Effector memory CD8-positive, alpha-beta T cell (primary cell): Measurements from ENCODE around the gene WRAP73.

Experiments used
- ATAC-seq: fragments of 150-1000 bp; cut with Tn5 transposase; replicated peaks from 2 replicates; pipeline ENCODE4 v1.10.0; 2021; ENCODE audit warnings: mild to moderate bottlenecking, moderate library complexity
- DNase-seq, 3 experiments: peaks; one replicate each; pipeline ENCODE4 v3.0.0; 2021
- H3K27ac Mint-ChIP-seq, 2 donors: one replicate each; pipeline ENCODE4 v1.8.0; 2022; ENCODE audit warnings: mild to moderate bottlenecking in 2 of 2, mixed read lengths in 2 of 2, moderate library complexity in 2 of 2
- H3K27me3 Mint-ChIP-seq, 2 donors: one replicate each; pipeline ENCODE4 v1.8.0; 2022; ENCODE audit warnings: mixed read lengths in 2 of 2
- H3K36me3 Mint-ChIP-seq: one replicate; pipeline ENCODE4 v1.8.0; 2022; ENCODE audit warnings: mild to moderate bottlenecking, moderate library complexity, mixed read lengths; ENCODE audit not compliant: insufficient read depth
- H3K4me1 Mint-ChIP-seq, 2 donors: one replicate each; pipeline ENCODE4 v1.8.0; 2022; ENCODE audit warnings: low read depth in 2 of 2, mixed read lengths in 2 of 2
- H3K4me3 Mint-ChIP-seq, 2 donors: one replicate each; pipeline ENCODE4 v1.8.0; 2022; ENCODE audit warnings: mild to moderate bottlenecking in 2 of 2, mixed read lengths in 2 of 2, moderate library complexity in 2 of 2
- H3K9me3 Mint-ChIP-seq, 2 donors: one replicate each; pipeline ENCODE4 v1.8.0; 2022; ENCODE audit warnings: mixed read lengths in 2 of 2

WRAP73 gene

DNA sequence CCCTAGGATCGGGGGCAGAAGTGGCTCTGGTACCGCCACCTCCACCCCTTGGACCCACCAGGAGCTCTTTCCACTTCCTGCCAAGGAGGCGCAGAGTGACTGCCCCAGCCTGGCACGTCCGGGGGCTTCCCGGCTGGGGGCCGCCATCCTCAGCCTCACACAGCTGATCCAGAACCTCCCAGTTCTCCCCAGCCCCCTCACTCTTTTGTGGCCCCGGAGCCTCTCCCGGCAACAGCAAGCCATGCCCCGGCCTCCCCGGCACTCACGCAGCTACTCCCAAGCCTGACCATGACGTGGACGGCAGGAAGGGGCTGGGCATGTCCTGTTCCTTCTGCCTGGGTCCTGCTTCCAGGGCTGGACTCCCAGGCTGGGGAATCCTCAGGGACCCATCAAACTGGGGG is 19.5 kb upstream of the WRAP73 start:
- DNase-seq = no peak
- peaks cover 19 to 71% of the 10 kb centered on the region in 2 donors for H3K27me3 Mint-ChIP-seq

DNA sequence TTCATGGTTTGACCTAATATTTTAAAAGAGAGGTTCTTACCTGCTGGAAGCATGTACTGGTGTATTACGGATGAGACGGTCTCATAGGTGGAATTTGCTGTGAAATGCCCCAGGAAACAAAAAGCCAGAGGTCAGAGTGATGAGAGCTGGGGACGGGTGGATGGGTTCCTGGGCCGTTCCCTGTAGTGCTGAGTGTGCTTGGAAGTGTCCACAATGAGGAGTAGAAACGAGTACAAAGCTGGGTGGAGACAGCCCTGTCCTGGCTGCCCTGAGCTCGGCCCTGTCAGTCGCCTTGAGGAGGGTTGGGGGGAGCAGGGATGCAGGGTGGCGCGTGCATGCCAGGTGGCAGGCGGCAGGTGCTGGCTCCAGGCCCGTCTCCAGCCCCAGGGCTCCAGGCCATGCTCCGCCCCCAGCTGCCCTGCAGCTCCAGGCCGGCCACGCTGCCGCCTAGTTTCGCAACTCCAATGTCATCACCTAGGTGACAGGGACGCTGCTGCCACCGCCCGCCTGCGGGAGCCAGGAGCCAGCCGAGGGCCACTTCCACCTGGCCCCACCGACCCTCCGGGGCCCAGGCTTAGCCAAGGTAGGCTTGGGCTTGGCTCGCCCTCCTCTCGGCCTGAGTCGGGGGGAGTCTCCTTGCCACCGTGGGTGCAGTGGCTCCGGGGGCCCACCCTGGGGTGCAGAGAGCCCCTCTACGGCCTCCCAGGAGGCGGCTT is 18.8 kb upstream of the WRAP73 start:
- H3K4me1 Mint-ChIP-seq = peaks cover 8 to 9% of the 10 kb centered on the region in 2 donors

More for the DNA sequence above, 19.5 kb upstream of the WRAP73 start:
- peaks cover 8 to 10% of the 10 kb centered on the region in 2 donors for H3K4me1 Mint-ChIP-seq
- ATAC-seq = no peak
- H3K4me3 Mint-ChIP-seq = no peak overlapping the region
- no peaks in the 10 kb centered on the region for H3K36me3 Mint-ChIP-seq
- no peak overlapping the region for H3K27ac Mint-ChIP-seq
- H3K9me3 Mint-ChIP-seq = no peaks in the 10 kb centered on the region

DNA sequence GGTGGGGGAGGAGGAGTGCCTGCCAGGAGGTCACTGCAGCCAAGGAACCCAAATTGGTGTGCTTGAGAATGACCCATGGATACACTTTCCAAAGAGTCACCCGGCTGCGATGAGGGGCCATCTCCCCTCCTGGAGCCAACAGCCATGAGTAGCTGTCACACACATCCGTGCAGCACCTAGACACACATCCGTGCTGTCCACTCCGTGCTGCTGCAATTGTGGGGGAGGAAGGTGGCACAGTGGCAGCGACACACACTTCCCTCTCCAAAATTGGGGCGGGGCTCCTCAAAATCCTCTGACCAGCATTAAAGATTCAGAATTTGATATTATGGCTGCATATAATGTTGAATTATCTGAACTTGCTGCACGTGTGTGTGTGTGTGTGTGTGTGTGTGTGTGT is 18.2 kb upstream of the WRAP73 start:
- Mint-ChIP-seq H3K4me1 (peaks cover 2 to 3% of the 10 kb centered on the region in 2 donors), H3K27ac (no peak overlapping the region), H3K36me3 (no peaks in the 10 kb centered on the region), H3K4me3 (no peak overlapping the region), H3K9me3 (no peaks in the 10 kb centered on the region), H3K27me3 (peaks cover 16 to 64% of the 10 kb centered on the region in 2 donors)
- DNase-seq (no peak), ATAC-seq (no peak)

More for the DNA sequence above, 18.8 kb upstream of the WRAP73 start:
- Mint-ChIP-seq H3K9me3 (no peaks in the 10 kb centered on the region), H3K36me3 (no peaks in the 10 kb centered on the region), H3K4me3 (no peak overlapping the region), H3K27ac (no peak overlapping the region), H3K27me3 (peaks cover 19 to 69% of the 10 kb centered on the region in 2 donors)
- ATAC-seq (no peak), DNase-seq (no peak)

DNA sequence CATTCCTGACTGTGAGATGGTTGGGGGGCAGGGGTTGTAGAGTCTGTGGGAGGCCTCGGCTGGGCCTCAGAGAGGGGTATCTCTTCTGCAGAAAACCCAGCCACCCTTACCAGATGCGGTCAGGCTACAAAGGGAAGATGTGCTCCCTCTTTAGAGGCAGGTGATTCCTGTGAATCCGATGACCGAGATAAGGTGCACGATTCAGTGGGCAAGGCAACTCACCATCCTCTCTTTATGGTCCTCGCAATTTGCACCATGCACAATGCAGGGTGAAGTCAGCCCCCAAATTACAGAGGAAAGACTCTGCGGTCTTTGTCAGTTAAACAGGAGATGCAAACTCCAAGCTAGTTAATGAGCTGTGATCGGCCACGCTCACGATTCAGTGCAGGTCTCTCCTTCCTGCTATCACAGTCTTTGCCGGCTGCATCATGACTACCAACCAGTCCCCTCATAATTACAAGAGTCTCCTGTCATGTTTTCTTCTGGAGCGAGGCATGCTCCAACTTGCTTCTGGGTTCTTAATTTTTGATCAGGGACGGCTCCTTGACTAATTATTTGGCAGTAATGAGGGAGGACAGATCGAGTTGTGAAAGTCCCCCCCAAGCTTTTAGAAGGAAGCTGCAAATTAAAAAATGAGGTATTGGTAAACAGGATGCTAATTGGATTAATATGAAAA is 14.9 kb upstream of the WRAP73 start:
- no peaks in the 10 kb centered on the region for H3K9me3 Mint-ChIP-seq
- no peaks in the 10 kb centered on the region for H3K36me3 Mint-ChIP-seq
- ATAC-seq (no peak), DNase-seq (no peak)
- no peak overlapping the region for H3K4me3 Mint-ChIP-seq
- no peak overlapping the region for H3K27ac Mint-ChIP-seq
- peaks cover 12 to 44% of the 10 kb centered on the region in 2 donors for H3K27me3 Mint-ChIP-seq
- H3K4me1 Mint-ChIP-seq = no peaks in the 10 kb centered on the region

DNA sequence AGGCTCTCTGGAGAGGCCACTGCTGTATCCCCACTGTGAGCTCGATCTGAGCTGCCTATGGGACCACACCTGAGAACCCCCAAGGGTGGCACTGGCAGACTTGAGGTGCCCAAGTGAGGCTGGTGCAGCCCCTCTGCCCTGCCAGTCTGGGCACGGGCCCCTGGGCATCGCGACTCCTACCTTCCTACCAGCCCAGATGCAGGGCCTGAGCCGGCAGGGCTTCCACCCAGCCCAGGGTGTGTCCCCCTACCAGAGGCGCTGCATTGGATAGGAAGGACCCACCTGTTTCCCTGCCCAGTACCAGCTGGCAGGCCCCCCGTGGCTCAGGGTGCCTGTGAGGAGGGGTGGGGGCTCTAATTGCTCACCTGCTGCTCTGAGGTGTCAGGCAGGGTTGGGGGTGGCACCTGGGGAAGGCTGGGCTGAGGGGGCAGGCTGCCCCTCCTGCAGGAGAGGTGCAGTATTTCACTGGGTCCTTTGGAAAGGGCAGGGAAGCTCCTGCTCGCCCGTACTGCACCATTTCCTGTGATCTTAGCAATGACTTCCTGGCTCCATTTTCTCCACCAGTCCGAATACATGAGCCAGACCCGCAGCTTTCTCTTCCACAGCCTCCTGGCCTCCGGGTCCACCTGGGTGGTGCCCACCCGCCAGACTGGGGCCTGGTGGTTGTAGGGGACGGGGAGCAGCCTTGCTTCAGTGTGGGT is 14.2 kb upstream of the WRAP73 start:
- H3K4me1 Mint-ChIP-seq = no peaks in the 10 kb centered on the region
- ATAC-seq (no peak), DNase-seq (no peak)
- no peak overlapping the region for H3K4me3 Mint-ChIP-seq
- H3K27ac Mint-ChIP-seq = no peak overlapping the region
- no peaks in the 10 kb centered on the region for H3K9me3 Mint-ChIP-seq
- H3K36me3 Mint-ChIP-seq = no peaks in the 10 kb centered on the region
- peaks cover 12 to 42% of the 10 kb centered on the region in 2 donors for H3K27me3 Mint-ChIP-seq

DNA sequence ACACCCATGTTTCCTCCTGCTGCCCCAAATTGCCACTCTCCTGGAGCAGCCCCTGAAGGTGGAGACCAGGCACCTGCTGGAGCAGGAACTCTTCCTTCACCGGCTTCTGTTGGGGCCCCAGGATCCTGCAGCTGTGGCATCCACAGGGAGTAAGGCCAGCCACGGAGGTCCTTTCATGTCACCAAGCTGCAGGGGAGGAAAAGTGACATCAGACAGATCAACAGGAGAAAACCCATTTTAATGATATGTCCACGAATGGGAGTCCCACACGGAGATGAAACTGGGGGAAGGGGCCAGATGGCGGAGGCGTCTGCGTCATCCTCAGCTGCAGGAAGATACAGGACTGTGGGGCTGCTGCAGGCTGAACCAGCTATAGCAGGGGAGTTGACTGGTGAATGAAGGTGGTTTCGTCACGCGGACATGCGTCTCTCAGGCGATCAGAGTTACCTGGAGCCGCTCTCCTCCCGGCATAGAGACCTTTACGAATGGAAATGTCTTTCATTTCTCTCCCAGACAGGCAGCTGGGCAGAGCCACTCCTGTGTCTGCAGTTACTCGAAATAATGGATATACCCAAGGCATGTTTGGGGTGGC is 12.3 kb upstream of the WRAP73 start:
- Mint-ChIP-seq H3K4me1 (no peaks in the 10 kb centered on the region), H3K36me3 (no peaks in the 10 kb centered on the region), H3K27ac (no peak overlapping the region), H3K9me3 (no peaks in the 10 kb centered on the region), H3K4me3 (no peak overlapping the region), H3K27me3 (peaks cover 18 to 49% of the 10 kb centered on the region in 2 donors)
- ATAC-seq (no peak), DNase-seq (no peak)

DNA sequence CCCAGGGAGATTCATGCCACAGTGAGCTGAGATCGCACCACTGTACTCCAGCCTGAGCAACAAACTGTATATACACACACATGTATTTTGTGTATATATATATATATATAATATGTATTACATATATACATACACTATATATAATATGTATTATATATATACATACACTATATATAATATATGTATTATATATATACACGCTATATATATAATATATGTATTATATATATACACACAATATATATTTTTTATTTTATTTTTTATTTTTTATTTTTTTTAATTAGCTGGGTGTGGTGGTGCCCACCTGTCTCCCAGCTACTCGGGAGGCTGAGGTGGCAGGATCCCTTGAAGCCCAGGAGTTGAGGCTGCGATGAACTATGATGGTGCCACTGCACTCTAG is 11.7 kb upstream of the WRAP73 start:
- no peak overlapping the region for H3K27ac Mint-ChIP-seq
- no peak for ATAC-seq
- no peaks in the 10 kb centered on the region for H3K4me1 Mint-ChIP-seq
- H3K9me3 Mint-ChIP-seq = no peaks in the 10 kb centered on the region
- H3K36me3 Mint-ChIP-seq = no peaks in the 10 kb centered on the region
- H3K27me3 Mint-ChIP-seq = peaks cover 18 to 49% of the 10 kb centered on the region in 2 donors
- no peak overlapping the region for H3K4me3 Mint-ChIP-seq
- no peak for DNase-seq

DNA sequence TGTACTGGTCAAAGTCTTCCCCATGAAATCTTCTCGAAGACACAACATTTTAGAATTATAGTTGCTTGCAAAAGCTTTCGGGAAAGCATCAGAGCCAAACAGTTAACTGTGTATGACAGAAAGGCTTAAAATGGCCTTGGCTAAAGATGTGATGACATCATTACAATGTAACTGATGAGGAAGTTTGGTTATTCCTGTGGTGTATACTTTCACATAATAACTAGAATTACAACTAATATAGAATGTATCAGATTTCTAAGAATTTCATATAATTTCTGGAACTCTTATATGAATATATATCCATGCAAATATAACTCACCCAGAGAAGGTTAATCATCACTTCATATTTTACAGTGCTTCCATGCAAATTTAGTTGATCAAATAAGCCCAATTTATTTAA is 10.8 kb upstream of the WRAP73 start:
- Mint-ChIP-seq H3K4me1 (no peaks in the 10 kb centered on the region), H3K36me3 (no peaks in the 10 kb centered on the region), H3K9me3 (no peaks in the 10 kb centered on the region), H3K27me3 (peaks cover 27 to 53% of the 10 kb centered on the region in 2 donors), H3K4me3 (no peak overlapping the region), H3K27ac (no peak overlapping the region)
- ATAC-seq (no peak), DNase-seq (no peak)

DNA sequence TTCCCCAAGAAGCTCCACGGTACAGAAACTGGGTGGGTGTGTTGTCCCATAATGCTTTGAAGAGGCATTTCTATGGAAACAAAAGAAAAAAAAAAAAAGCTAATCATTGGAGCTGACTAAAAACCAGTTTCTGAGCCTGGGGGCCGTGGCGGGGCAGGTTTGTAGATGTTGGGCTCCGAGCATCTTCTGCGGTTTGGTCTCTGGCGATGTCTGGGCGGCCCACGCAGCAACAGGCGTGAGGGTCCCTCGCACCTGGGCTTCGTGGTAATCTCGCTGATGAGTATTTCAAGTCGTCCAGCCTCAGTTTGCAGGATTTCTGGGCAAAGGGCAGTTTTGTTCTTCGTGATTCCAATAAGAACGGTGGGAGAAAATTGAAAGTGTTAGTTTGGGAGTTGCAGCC is 9.2 kb upstream of the WRAP73 start:
- Mint-ChIP-seq H3K4me3 (no peak overlapping the region), H3K27me3 (peaks cover 39 to 69% of the 10 kb centered on the region in 2 donors), H3K4me1 (no peaks in the 10 kb centered on the region), H3K36me3 (no peaks in the 10 kb centered on the region), H3K9me3 (no peaks in the 10 kb centered on the region), H3K27ac (no peak overlapping the region)
- DNase-seq = no peak
- ATAC-seq = no peak

DNA sequence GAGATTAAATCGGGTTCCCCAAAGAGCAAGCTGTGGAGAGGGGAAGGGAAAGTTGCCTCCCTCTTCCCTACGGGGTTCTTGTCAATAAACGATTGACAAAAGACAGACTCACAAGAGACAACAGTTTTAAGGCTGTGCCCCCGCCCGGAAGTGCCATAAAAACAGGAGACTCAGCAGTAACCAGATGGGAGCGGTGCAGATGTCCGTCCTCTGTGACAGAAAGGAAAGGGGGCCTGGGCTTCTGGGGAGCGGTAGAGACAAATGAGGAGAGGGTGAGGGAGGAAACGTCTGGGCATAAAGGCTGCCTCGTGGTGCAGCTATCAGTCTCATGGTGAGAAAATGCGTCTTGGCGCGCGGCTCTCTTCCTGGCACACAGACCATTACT is 8.3 kb upstream of the WRAP73 start:
- H3K4me1 Mint-ChIP-seq = no peaks in the 10 kb centered on the region
- ATAC-seq (no peak), DNase-seq (no peak)
- H3K36me3 Mint-ChIP-seq = peaks cover under 1% of the 10 kb centered on the region
- no peaks in the 10 kb centered on the region for H3K9me3 Mint-ChIP-seq
- H3K4me3 Mint-ChIP-seq = no peak overlapping the region
- no peak overlapping the region for H3K27ac Mint-ChIP-seq
- peaks cover 47 to 77% of the 10 kb centered on the region in 2 donors for H3K27me3 Mint-ChIP-seq

DNA sequence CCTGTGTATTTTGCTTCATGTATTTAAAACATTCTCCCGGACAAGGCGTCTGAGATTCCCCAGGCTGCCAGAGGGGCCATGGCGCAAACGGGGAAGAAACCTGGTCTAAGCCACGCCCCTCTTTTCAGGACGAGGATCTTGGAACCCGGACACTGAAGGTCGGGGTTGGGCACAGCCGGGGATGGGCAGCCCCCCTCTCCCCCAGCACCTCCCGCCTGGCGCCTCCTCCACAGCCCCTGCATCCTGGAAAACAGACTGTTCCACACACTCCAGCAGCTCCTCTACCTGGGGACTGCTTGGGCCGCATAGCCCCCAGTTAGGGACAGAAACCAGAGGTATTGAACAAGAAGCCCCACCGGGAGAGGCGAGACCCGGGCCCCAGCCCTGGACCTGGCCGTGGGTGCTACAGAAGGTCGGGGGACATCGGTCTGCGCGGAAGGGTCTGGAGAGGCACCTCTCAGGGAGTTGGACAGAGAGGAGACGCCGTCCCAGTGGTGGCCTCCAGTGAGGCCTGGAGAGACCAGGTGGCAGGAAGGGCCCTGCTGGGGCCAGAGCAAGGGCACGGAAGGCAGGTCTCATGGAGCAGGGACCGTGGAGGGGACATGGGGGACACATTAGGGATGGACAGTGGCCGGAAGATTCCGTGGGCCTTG is 7.8 kb upstream of the WRAP73 start:
- Mint-ChIP-seq H3K36me3 (peaks cover 4% of the 10 kb centered on the region), H3K4me3 (no peak overlapping the region), H3K4me1 (no peaks in the 10 kb centered on the region), H3K27me3 (peaks cover 46 to 75% of the 10 kb centered on the region in 2 donors), H3K27ac (no peak overlapping the region), H3K9me3 (no peaks in the 10 kb centered on the region)
- DNase-seq (no peak), ATAC-seq (no peak)

DNA sequence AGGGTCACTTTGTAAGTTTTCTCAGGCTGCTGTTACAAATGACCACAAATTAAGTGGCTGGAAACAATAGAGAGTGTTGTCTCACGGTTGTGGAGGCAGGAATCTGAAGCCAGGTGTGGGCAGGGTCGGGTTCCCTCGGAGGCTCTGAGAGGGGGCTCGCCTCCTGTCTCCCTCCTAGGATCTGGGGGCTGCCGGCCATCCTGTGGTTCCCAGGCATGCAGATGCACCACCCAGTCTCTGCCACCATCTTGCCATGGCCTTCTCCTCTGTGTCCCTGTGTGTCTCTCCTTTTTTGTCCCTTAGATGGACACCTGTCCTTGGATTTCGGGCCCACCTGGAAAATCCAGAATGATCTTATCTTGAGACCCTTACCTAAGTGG is 7.2 kb upstream of the WRAP73 start:
- H3K27ac Mint-ChIP-seq = no peak overlapping the region
- no peaks in the 10 kb centered on the region for H3K9me3 Mint-ChIP-seq
- no peak for DNase-seq
- no peak overlapping the region for H3K4me3 Mint-ChIP-seq
- H3K4me1 Mint-ChIP-seq = no peaks in the 10 kb centered on the region
- peaks cover 46 to 69% of the 10 kb centered on the region in 2 donors for H3K27me3 Mint-ChIP-seq
- peaks cover 4% of the 10 kb centered on the region for H3K36me3 Mint-ChIP-seq
- ATAC-seq = no peak

DNA sequence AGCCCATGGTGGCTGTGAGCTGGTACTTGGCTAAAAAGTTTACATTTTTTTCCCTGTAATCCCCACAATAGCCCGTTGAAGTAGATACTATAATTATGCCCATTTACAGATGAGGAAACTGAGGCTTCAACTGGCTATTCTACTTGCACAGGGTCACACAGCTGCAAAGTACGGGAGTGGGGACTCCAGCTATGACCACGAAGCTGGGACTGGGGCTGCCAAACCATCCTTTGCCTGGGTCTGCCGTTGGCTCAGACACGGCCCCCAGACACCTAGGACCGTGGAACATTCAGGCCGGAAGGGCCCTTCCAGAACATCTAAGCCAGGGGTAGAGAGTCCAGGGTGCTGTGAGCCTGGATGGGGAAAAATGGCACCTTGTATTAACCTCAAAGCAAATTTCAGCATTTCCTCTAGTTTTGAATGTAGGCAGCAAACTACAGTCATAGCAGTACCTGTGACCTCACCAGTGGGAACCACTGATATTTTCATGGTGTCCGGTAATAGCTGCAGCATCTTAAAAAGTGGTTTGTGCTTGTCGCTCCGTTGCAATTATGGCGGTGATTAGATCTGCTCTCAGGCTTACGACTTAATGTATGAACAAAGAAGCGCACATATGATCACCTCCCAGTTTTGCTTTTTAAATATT is 6.7 kb upstream of the WRAP73 start:
- Mint-ChIP-seq H3K4me1 (no peaks in the 10 kb centered on the region), H3K36me3 (peaks cover 4% of the 10 kb centered on the region), H3K27ac (no peak overlapping the region), H3K27me3 (peaks cover 46 to 68% of the 10 kb centered on the region in 2 donors), H3K4me3 (no peak overlapping the region), H3K9me3 (no peaks in the 10 kb centered on the region)
- no peak for ATAC-seq
- no peak for DNase-seq
